NCI-H146 (cell line): ENCODE measurements around the gene SNX8.
"Not testable (repeated sequence)": the region's sequence is repeated elsewhere in the genome, so short reads cannot be mapped to it uniquely, and the experiment has no call there.

Source experiments
- DNase-seq: peaks from one replicate; lab custom pipeline; 2025; lab: John Stamatoyannopoulos, UW

Gene SNX8

DNA sequence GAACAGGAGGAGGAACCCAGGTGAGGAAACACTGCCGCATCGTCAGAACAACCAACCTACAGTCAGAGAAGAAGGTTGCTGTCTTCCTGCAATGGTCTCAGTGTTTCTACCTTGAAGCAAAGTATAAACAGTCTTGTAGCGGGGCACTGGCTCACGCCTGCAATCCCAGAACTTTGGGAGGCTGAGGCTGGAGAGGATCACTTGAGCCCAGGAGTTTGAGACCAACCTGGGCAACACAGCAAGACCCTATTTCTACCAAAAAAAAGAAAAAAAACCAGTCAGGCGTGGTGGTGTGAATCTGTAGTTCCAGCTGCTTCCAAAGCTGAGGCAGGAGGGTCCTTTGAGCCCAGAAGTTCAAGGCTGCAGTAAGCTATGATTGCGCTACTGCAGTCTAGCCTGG is 23.4 kb downstream of the SNX8 start:
- DNase-seq, result no peak

DNA sequence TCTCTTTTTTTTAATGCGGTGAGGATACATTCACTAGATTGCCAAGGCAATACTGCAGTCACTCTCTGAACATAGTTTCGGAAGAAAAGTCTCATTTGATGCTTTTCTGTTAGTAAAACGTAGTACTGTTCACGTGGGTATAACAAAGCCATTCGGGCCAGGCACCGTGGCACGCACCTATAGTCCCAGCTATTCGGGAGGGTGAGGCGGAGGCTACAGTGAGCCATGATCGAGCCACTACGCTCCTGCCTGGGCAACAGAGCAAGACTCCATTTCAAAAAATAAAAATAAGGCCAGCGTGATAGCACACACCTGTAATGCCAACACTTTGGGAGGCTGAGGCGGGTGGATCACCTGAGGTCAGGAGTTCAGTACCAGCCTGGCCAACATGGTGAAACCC is 24.6 kb downstream of the SNX8 start:
- DNase-seq, result no peak

DNA sequence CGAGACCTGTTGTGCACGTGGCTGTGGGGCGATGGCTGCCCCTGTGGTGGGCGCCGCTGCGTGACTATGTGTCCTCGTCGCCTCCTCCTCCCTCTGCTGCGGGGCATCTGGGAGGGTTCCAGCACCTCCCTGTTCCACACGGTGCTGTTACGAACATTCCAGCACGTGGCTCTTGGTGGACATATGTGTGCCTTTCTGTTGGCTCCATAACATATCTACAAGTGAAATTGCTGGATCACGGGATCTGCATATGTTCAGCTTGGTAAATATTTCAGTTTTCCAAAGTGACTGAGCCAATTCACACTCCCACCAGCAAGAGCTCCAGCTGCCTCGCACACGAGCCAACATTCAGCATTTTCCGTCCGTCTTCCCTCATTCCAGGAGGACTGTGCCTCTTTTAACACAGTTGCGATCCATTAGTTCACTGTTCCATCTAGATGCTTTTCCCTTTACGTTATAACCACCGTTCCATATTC is 25.1 kb downstream of the SNX8 start:
- no peak for DNase-seq

DNA sequence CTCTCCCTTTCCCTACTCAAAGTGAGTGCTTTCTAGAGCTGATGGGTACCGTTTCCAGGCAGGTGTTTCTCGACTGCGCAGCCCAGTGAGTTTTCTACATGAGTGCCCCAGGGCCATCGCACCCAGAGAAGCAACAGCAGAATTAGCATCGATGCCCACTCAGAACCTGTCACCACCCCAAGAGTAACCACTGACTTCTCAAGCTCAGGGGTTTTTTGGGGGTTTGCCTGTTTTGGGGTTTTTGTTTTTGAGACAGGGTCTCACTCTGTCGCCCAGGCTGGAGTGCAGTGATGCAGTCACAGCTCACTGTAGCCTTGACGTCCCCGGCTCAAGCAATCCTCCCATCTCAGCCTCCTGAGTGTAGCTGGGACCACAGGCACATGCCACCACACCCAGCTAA is 25.7 kb downstream of the SNX8 start:
- DNase-seq, result no peak

DNA sequence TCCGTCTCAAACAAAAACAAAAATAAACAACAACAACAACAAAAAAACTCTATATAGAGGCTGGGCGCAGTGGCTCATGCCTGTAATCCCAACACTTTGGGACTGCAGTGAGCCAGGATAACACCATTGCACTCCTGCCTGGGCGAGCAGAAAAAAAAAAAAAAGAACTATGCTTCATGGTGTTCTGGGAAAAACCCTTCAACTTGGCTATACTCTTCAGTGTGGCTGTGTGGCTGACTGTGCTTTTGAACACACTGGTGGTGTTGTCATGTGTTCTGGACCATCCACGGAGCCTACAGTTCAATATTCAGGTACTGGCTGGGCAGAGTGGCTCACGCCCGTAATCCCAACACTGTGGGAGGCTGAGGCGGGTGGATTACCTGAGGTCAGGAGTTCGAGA is 26.5 kb downstream of the SNX8 start:
- DNase-seq, result no peak

DNA sequence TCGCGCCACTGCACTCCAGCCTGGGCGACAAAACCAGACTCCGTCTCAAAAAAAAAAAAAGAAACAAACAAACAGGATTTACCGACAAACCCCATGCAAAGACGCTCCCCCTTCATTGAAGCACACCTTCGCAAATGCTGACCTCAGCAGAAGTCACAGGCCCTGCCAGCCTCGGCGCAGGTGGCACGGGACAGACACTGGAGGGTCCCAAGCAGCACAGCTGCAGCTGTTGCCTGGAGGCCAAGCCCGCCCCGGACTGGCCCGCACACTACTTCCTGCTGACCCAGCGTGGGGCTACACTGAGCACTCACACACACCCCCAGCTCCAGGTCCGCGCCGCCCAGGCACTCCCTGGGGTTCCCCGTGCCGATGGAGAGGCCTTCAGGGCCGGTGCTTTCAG is 31.2 kb downstream of the SNX8 start:
- DNase-seq, result no peak

DNA sequence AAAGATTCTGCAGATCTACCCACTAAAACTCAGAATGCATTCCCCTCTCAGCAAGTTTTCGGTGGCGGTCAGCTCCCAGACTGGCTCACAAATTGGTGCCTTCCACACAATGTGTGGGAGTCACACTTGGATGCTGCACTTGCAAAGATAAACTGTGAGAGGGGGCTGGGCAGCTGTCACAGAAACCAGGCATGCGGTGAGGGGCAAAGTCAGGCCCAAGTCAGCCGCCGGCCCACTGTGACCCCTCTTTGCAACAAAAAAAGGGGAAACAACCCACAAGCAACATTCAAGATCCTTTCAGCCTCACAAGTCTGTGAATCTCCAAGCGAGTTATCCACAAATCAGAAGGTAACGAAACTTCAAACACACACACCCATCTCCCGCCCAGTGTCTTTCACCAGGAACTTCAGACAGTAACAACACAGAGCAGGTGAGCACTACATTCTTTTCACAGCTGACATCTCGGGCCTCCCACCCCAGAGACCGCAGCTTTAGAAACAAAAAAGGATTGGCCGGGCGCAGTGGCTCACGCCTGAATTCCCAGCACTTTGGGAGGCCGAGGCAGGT is 32.0 kb downstream of the SNX8 start:
- DNase-seq, result no peak

DNA sequence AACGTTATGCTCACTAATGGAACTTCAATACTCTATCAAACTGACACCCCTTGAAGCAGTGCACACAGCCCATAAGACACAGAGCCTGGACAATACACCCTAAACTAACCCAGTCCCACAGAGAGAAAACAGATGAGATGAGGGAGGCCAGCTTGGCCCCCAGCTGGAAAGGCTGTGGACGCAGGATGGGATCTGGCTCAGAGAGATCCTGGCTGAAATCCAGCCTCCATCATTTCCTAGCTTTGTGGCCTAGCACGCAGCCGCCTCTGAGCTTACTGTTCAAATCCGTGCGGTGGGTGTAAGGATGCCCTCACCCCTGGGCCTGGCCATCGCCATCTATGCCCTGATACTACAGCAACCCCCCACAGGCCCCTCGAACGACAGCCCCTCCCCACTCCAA is 32.7 kb downstream of the SNX8 start:
- DNase-seq, result no peak

DNA sequence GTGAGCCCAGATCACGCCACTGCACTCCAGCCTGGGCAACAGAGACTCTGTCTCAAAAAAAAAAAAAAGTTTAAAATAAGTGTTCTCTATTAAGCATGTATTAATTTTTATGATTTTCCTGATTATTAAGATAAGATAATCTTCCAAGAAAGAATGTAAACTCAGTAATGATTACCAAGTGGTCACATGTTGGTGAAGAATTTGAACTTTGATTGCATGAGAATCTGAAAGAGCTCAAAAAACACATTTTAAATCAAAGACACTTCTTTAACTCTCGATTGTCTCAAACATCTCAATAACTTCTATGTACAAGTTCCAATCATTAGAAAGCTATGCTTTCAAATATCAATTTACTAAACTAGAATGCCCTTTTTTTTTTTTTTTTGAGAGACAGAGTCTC is 33.8 kb downstream of the SNX8 start:
- DNase-seq, result no peak

DNA sequence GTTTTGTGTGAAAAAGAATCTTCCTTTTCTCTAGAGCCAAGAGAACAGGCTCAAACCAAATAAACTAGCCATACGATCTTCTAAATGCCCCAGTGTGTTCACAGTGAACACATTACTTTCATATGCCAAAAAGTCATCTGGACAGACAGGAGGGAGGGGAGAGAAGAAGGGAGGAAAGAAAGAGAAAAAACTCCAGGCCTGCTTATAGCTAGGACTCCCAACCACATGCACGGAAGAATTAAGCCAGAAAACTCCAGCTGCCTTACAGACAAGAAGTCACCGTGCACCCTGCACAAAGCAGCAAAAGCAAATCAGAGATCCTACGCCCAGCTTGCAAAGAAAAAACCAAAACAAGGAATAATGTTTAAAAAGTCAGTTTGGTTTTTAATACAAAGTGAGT is 34.3 kb downstream of the SNX8 start:
- DNase-seq, result no peak

DNA sequence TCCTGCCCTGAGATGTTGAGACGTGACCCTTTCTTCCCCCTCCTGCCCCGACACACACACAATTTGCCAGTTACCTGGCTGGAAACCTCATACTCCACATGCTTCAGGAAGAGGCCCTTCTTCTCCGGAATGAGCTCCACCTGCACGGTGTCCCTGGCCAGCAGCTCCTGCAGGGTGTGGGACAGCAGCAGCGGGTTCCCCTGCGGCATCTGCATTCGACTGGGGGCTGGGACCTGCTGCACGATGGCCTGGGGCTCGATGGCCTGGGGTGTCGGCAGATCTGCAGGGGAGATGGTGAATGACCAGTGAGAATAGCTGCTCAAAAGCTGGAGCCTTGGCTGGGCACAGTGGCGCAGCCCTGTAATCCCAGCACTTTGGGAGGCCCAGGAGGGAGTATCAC is 36.2 kb downstream of the SNX8 start:
- DNase-seq, result no peak

DNA sequence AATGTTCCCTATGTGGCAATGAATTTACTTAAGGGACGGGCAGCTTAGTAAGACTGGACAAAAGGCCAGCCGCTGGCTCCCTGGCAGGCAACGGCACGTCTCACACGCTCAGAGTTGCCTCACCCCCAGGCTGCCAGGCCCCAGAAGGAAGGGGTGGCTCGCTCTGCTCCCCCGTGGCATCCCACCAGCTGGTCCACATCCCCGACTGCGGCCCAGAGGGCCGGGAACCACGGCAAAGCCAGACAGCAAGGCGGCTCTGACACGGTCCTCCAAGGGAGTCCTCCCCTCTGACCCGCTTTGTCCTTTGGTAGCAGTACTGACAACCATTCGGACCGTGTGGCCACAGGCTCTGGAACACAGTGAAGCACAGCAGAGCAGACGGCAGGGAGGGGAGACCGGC is 38.1 kb downstream of the SNX8 start:
- DNase-seq, result no peak

DNA sequence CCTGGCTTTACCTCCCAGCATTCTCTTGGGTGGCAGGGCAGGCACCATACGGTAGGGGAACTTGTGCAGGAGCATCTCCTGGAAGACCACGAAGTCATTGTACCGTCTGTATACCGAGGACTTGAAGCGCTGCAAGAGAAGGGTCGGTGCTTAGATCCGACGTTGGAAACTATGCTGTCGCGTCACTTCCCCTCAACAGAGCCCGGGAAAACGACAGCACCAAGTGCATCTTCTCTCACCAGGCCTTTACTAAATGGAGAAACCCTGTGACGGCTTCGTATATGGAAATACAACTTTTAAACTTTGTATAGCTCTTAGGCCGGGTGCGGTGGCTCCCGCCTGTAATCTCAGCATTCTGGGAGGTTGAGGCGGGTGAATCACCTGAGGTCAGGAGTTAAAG is 39.1 kb downstream of the SNX8 start:
- no peak for DNase-seq

DNA sequence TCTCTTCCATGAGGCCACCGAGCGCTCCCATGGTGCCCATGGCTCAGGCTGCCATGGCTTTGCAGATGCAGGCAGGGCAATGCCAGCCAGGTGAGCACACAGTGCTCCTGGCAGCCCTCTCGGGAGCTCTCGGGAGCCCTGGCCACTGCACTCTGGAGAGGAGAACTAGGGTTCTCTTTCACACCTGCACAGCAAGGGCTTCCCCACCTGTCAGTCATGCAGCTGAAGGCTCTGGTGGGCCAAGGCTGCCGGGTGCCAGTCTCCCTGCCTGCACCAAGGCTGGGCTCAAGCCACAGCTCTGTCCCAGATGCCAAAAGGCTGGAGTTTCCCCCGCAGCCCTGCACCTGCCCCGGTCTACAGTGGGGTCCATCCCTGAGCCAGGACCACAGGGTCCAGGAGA is 39.6 kb downstream of the SNX8 start:
- DNase-seq, result no peak

DNA sequence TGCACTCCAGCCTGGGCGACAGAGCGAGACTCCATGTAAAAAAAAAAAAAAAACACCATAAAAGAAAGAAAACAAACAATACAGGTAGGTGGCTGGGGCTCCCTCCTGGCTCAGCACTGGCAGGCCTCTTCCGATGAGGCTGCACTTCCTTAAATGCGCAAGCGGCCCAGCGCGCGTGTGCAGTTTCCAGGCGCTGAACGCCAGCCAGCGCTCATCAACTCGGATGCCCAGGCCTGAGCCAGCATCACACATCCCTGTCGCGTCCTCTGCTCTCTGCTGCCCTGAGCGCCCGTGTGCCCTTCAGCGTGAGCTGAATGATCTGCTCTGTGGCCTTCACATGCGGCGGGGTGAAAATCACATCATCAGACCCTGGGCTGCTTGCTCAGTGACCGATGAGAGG is 40.4 kb downstream of the SNX8 start:
- DNase-seq, result no peak

DNA sequence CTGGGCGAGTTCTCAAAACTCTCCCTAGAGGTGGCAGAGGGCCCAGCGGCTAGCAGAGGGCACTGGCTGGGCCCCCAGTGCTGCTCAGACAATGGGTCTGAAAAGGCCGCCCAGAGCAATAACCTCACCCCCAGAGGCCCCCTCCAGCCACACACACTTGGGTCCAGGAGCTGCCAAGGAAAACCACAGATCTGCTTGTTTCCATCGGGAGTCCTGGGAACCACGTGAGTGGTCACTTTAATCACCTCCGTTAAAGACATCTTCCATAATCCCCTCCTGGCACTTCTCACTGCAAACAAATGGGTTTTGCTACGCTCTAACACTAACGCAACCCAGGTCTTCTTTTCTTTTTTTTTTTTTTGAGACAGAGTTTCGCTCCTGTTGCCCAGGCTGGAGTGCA is 42.2 kb downstream of the SNX8 start:
- DNase-seq, result no peak

DNA sequence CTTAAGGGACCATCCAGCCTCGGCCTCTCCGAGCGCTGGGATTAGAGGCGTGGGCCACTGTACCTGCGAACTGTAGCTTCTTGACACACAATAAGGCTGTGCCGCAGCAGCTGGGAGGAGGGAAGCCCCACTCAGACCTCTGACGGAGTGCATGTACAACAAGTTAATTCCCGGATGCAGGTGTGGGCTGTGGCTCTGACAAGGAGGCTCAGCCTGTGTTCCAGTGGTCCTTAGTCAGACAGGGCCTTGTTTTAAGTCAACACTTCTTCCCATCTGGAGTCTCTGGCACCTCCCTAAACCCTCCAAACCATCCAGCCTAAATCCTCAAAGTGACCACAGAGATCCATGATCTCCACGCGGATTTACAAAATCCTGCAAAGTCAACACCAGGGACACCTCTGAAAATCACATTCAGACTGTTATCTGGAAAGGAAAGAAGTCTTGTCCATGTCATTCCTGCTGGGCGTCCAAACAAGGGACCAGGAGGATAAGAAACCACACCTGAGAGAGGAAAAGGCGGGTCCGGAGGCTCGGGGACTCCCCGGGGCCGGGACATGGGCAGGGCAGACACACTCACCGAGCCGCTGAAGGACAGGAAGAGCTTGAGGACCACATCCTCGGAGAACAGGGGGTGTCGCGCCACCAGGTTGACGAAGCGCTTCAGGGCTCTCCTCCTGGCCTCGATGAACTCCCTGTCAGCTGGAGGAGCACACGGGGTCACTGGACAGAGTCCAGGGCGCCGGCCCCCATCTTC is 42.8 kb downstream of the SNX8 start:
- no peak for DNase-seq

DNA sequence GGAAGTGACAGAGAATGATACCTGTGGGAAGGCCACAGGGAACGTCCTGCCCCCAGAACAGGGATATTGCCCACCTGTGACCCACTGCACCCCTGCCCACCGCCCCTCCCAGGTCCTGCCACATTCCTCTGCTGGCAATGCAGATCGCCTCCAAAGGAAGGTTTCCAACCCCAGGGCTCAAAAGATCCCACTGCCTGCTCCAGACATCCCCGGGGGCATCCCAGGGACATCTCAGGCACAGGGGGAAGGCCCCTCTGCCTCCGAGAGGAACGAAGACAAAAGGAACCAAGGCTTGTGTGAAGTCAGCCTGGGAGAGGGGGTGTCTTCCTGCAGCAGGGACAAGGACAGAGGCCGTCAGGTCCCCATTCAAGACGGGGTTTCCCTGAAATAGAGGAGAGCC is 43.7 kb downstream of the SNX8 start:
- DNase-seq, result no peak

DNA sequence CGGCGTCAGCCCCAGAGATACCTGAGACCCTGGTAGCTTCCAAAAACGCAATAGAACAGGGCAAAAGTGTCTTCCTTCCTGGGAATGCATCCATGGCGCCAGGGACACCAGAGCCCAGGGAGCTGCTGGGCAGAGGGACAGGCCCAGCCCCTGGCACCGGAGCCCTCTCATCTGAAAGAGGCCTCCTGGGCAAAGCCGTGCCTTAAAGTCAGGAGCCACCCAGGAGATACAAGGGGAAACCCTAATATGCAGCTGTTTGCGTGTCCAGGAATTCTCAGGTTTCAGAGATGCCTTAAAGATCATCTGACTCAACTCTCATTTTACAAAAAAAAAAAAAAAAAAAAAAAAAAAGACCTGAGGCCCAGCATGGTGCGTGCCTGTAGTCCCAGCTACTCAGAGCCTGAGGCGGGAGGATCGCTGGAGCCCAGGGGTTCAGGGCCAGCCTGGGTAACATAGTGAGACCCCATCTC is 44.2 kb downstream of the SNX8 start:
- DNase-seq, result no peak

DNA sequence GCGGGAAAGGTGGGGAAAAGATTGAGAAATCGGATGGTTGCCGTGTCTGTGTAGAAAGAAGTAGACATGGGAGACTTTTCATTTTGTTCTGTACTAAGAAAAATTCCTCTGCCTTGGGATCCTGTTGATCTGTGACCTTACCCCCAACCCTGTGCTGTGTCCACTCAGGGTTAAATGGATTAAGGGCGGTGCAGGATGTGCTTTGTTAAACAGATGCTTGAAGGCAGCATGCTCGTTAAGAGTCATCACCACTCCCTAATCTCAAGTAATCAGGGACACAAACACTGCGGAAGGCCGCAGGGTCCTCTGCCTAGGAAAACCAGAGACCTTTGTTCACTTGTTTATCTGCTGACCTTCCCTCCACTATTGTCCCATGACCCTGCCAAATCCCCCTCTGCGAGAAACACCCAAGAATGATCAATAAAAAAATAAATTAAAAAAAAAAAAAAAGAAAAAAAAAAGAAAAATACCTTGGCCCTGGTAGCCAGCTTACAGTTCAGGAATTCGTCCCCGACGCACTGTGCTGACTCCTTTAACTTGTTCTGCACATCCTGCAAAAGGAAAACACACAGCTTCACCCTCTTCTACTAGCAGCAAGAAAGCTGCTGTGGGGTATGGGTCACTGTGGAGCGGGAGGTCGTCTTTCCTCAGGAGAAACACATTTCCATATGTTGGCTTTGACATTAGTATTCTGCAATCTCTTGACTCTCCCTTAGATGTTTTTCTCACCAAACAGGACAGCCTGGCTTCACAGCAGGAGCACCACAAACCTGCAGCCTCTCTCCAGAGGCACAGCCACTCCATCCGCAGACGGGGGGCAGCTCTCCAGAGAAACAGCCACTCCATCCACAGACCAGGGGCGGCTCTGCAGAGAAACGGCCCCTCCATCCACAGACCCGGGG is 44.9 kb downstream of the SNX8 start:
- DNase-seq, result not testable (repeated sequence)

DNA sequence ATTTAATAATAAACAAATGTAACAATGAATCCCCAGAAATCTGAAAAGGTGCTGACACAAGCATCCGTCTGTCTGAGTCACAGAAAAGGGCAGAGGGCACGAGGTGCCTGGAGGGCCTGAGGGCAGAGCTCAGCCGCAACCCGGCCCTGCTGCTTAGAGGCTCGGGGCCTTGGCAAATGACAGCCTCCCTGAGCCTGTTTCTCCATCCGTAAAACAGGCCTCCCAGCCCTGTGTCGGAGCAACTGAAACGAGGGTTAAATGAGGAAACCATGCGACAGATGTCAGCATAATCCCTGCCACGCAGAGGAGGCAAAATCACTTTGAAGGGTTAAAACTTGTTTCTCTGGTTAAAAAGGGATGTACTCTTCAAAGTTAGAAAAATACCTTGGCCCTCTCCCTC is 47.3 kb downstream of the SNX8 start:
- DNase-seq, result no peak

DNA sequence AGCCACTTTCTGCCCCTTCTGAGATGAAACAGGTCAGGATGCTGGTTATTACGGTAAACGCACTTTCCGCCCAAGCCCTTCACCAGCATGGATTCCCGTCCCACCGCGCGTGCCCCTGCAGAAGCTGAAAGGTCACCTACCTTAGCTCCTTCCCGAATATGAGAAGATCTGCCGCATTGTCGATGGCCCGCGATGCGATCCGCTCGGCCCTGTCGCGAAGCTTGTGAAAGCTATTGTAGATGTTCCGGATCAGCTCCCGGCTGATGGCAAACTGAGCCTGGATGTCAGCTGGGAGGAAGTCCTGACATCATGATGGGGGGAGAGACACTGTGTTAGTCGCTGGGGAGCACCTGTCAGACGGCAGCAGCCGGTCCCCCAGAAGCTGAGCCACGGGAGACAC is 50.1 kb downstream of the SNX8 start:
- DNase-seq, result no peak

DNA sequence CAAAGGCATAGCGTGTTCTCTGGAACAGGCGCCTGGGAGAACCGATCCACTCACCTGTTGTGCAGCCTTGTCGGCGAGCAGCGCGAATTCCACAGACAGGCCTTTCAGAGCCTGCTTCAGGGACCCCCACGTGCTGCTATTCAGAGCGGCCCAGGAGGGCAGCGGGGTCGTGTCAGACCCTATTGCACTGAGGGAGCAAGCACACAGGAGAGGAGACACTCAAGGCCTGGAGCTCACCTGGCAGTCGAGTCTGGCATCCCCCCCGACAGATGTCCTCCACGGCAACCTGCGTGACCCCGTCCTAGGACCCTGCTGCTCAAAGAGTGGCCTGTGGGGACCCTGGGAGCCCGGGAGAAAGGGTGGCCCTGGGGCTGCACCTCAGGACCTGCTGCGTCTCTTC is 51.1 kb downstream of the SNX8 start:
- no peak for DNase-seq
